PC-3 (cell line): Measurements from ENCODE around the gene PCDH10.

ENCODE experiments used
- EZH2phosphoT487 ChIP-seq: fragments of 300-600 bp; sonication (generic); IDR thresholded peaks from 2 replicates; pipeline ENCODE4 v1.6.1; 2018; ENCODE audit warnings: mild to moderate bottlenecking, antibody characterized with exemption, low read length, borderline replicate concordance
- TF ChIP-seq, protein P1 (sequence below): fragments of 300-600 bp; sonication (generic); conservative IDR thresholded peaks from 2 replicates; pipeline ENCODE4 v1.5.1; 2017; ENCODE audit warnings: antibody characterized with exemption, low read depth, mild to moderate bottlenecking, low read length

DNA sequence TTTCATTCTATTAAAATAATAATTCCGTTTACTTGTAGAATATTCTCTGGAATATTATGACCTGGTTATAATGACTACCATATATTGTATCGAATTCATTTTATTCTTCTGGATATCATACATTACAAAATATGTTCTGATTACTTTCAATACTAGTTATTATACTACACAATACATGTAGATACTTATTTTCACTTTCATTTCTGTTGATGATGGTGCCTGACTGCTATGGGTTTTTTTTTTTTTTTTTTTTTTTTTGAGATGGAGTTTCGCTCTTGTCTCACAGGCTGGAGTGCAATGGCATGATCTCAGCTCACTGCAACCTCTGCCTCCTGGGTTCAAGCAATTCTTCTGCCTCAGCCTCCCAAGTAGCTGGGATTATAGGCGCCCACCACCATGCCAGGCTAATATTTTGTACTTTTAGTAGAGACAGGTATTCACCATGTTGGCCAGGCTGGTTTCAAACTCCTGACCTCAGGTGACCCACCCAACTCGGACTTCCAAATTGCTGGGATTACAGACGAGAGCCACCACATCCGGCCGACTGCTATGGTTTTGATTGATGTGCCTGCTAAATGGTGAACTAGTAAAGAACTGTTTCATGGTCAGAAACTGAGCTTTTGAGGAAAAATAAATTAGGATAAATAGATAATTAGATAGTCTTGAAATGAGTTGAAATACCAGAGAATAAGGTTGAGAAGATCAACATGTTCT lies 39.5 kb downstream of the PCDH10 start:
- TF ChIP-seq, protein P1, sequence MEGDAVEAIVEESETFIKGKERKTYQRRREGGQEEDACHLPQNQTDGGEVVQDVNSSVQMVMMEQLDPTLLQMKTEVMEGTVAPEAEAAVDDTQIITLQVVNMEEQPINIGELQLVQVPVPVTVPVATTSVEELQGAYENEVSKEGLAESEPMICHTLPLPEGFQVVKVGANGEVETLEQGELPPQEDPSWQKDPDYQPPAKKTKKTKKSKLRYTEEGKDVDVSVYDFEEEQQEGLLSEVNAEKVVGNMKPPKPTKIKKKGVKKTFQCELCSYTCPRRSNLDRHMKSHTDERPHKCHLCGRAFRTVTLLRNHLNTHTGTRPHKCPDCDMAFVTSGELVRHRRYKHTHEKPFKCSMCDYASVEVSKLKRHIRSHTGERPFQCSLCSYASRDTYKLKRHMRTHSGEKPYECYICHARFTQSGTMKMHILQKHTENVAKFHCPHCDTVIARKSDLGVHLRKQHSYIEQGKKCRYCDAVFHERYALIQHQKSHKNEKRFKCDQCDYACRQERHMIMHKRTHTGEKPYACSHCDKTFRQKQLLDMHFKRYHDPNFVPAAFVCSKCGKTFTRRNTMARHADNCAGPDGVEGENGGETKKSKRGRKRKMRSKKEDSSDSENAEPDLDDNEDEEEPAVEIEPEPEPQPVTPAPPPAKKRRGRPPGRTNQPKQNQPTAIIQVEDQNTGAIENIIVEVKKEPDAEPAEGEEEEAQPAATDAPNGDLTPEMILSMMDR, result no peak
- no peak for TF ChIP-seq EZH2phosphoT487
